Lung (tissue), 12 donors: ENCODE data around the gene ABHD15. TPM values are rescaled to one million over a fixed set of nuclear protein-coding genes. Genes with fewer than 3 reads are reported as not detected.

ENCODE experiments used
- ATAC-seq: fragments of 200-7000 bp; cut with Tn5 transposase; one replicate; pipeline ENCODE4 v1.9.1; 2020; ENCODE audit warnings: moderate number of reproducible peaks; ENCODE audit not compliant: insufficient read depth, low FRiP score
- DNase-seq, 3 donors: peaks; one replicate each; pipeline ENCODE4 v3.0.0-alpha.2; 2013 to 2017
- H3K27ac ChIP-seq, 2 donors: one replicate each; pipeline ENCODE4 v1.5.1; 2013; ENCODE audit warnings: mild to moderate bottlenecking in 2 of 2, moderate library complexity in 2 of 2, control low read depth in 1 of 2, inconsistent platforms in 1 of 2, low read depth in 1 of 2, low read length in 1 of 2
- H3K27me3 ChIP-seq, 3 donors: one replicate each; pipeline ENCODE4 v1.5.1; 2013; ENCODE audit warnings: low read length in 2 of 3; ENCODE audit not compliant: control insufficient read depth in 3 of 3, insufficient read depth in 3 of 3
- H3K36me3 ChIP-seq, 4 donors: one replicate each; pipeline ENCODE4 v1.5.1; 2013; ENCODE audit warnings: low read length in 4 of 4, mild to moderate bottlenecking in 1 of 4, moderate library complexity in 1 of 4; ENCODE audit not compliant: control insufficient read depth in 4 of 4, insufficient read depth in 4 of 4
- H3K4me1 ChIP-seq, 5 donors: one replicate each; pipeline ENCODE4 v1.5.1; 2013; ENCODE audit warnings: low read length in 5 of 5, mild to moderate bottlenecking in 2 of 5, moderate library complexity in 1 of 5; ENCODE audit not compliant: control insufficient read depth in 5 of 5, insufficient read depth in 5 of 5
- H3K4me3 ChIP-seq: one replicate; pipeline ENCODE4 v1.5.1; 2013; ENCODE audit warnings: mild to moderate bottlenecking, control low read depth, moderate library complexity
- H3K9ac ChIP-seq, 2 donors: one replicate each; pipeline ENCODE4 v1.5.1; 2013; ENCODE audit warnings: low read length in 2 of 2, control low read depth in 1 of 2; ENCODE audit not compliant: insufficient read depth in 1 of 2
- H3K9me3 ChIP-seq, 4 donors: one replicate each; pipeline ENCODE4 v1.5.1; 2013; ENCODE audit warnings: low read length in 3 of 4, mild to moderate bottlenecking in 1 of 4, moderate library complexity in 1 of 4; ENCODE audit not compliant: control insufficient read depth in 4 of 4, insufficient read depth in 3 of 4
- WGBS, 2 donors: extraction: QIAGEN DNeasy Blood & Tissue Kit; methylation state at CpG; one replicate each; pipeline ENCODE4 v1.1.7; 2013; 5-methylcytosine and 5-hydroxymethylcytosine counted together
- polyA plus RNA-seq, 2 donors: library from polyadenylated mRNA; stranded (reverse); fragments of 200-250 nt; gene quantifications; one replicate each; pipeline ENCODE4 v1.2.1, GENCODE V29; 2013
- total RNA-seq, 2 donors: library from RNA; depleted of rRNA in 1 of 2; stranded (reverse); fragments of >200 nt in 1 of 2; gene quantifications; one replicate each; pipeline ENCODE4 v1.2.1, GENCODE V29; 2014 to 2021
- TF ChIP-seq, protein P1 (sequence below): IDR thresholded peaks from 2 replicates; pipeline ENCODE4 v1.5.1; 2012; ENCODE audit warnings: mild to moderate bottlenecking; ENCODE audit errors: control extremely low read depth, extremely low read depth
- donor health status: control.
- donor health status: control.
- donor health status: Bipolar disorder and iron deficiency.
- donor health status: healthy.
- donor health status: DM: yes; HTN: yes; CAD: no.

ABHD15 gene
- total and polyA plus RNA-seq, 4 donors = 4.0 to 10.5 (median 5.2) TPM

DNA sequence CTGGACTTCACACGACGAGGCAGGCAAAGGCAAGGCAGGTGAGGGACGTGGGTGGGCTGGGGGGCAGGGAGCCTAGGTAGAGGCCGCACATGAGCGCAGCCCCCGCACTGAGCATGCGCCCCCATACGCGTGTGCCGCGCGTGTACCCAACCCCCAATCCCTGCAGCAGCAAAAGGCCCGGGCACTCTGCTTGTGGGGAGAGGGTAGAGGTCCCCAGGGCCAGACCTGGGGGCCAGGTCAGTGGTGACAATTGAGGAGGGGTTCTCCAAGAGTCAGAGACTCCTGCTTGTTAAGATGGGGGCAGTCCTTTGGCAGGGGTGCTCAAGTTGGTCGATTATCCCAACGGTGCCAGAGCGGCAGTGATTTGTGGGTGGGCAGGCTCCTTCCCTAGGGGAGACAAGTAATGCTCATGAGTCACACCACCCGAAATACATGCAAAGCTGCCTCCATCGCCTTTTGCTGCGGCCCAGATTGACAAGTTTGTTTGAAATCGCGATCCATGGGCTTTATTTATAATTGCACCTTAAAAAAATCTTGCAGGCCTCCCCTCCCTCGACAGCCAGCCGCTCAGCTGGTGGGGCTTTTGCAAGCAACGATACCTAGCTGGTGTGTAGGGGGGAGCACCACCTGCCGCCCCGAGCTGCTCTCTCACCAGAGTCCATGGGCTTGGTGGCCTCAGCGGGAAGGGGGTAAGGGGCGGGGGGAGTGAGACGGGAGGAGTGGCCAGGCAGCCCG lies 23.7 kb upstream of the ABHD15 start:
- peaks cover 10 to 74% (median 31%) of the 10 kb centered on the region in 5 donors for H3K4me1 ChIP-seq
- TF ChIP-seq, protein P1, sequence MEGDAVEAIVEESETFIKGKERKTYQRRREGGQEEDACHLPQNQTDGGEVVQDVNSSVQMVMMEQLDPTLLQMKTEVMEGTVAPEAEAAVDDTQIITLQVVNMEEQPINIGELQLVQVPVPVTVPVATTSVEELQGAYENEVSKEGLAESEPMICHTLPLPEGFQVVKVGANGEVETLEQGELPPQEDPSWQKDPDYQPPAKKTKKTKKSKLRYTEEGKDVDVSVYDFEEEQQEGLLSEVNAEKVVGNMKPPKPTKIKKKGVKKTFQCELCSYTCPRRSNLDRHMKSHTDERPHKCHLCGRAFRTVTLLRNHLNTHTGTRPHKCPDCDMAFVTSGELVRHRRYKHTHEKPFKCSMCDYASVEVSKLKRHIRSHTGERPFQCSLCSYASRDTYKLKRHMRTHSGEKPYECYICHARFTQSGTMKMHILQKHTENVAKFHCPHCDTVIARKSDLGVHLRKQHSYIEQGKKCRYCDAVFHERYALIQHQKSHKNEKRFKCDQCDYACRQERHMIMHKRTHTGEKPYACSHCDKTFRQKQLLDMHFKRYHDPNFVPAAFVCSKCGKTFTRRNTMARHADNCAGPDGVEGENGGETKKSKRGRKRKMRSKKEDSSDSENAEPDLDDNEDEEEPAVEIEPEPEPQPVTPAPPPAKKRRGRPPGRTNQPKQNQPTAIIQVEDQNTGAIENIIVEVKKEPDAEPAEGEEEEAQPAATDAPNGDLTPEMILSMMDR = no peak
- no peaks in the 10 kb centered on the region for H3K9me3 ChIP-seq
- no peaks in the 10 kb centered on the region for H3K27me3 ChIP-seq
- no peaks in the 10 kb centered on the region for H3K36me3 ChIP-seq
- 38 to 40% methylated on average over 30 of the region's 30 CpGs for WGBS, 2 donors
- peak in 1 of 3 donors; percentile 17 for DNase-seq
- H3K27ac ChIP-seq = peak overlapping the region; percentile 51 to 89
- H3K9ac ChIP-seq = no peak overlapping the region
- ATAC-seq = no peak
- no peak overlapping the region for H3K4me3 ChIP-seq

DNA sequence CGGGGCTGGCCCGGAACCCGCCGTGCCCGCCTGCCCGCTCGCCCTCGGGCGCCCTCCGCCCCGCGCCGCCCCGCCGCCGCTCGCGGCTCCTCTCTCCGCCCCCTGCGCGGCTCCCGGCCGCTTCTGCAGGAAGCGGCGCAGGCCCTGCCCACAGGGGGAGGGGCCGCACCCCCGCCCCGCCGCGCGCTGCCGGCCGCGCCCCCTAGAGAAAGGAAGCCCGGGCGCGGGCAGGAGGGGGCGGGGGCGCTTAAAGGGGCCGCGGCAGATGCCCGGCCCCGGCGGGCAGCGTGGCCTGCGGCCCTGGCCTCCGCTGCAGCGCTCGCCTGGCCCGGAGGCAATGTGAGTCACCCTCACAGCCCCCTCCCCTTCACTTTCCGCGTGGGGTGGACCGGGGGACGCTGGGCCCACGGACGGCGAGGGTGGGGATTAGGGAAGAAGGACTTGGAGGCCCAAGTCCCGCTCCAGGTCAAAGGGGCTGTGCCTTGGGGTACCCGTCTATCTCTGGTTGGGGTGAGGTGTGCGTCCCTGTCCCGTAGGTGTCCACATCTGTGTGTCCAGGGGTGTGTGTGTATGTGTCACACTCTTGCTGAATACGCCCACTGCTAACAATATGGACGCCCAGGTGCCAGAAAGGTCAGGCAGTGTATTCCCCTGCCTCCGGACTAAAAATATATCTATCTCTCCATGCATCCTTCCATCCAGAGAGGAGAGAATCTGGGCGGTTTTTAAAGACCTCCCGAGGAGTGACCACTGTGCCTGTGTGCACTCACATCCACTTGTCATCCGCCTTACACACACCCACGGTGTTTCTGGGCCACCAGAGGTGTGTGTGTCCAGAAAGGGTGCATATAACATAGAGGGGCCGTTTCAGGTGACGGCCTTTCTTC lies 22.9 kb upstream of the ABHD15 start, which contains the start of gene GIT1:
Gene GIT1, minus strand, starts transcription at position 125 of the 887 bp plus-strand sequence. CDS start 270 bp downstream, outside the sequence.
- WGBS, 2 donors = 5 to 7% methylated on average over 44 to 70 of the region's 70 CpGs
- peak within 1 kb of the TSS; percentile 82 to 92 for H3K27ac ChIP-seq
- peak; percentile 80 for ATAC-seq

GRCh38 chr17:29588562-29589411 lies 21.9 kb upstream of the ABHD15 start:
- 1% methylated on average over 46 to 72 of the region's 72 CpGs for WGBS, 2 donors
- peak overlapping the region; percentile 80 to 92 for H3K27ac ChIP-seq

More for the DNA sequence above, 22.9 kb upstream of the ABHD15 start, which contains the start of gene GIT1:
- peaks cover 10 to 75% (median 31%) of the 10 kb centered on the region in 5 donors for H3K4me1 ChIP-seq
- H3K9me3 ChIP-seq = no peaks in the 10 kb centered on the region
- peak; percentile 87 to 94 (median 88) for DNase-seq
- H3K27me3 ChIP-seq = no peaks in the 10 kb centered on the region
- TF ChIP-seq, protein P1 = no peak
- peak within 1 kb of the TSS in 1 of 2 donors; percentile 71 for H3K9ac ChIP-seq
- H3K36me3 ChIP-seq = no peaks in the 10 kb centered on the region
- peak within 1 kb of the TSS; percentile 80 for H3K4me3 ChIP-seq

More at GRCh38 chr17:29588562-29589411, 21.9 kb upstream of the ABHD15 start:
- Histone ChIP-seq H3K9ac (no peak overlapping the region), H3K9me3 (no peaks in the 10 kb centered on the region), H3K27me3 (no peaks in the 10 kb centered on the region), H3K36me3 (no peaks in the 10 kb centered on the region), H3K4me1 (peaks cover 7 to 72% (median 33%) of the 10 kb centered on the region in 5 donors), H3K4me3 (peak overlapping the region; percentile 80)
- DNase-seq (peak in 2 of 3 donors; percentile 11 to 28), ATAC-seq (no peak)
- TF ChIP-seq, protein P1 = no peak
